ENCODE data around the gene MAPKAP1.

Gene MAPKAP1

DNA sequence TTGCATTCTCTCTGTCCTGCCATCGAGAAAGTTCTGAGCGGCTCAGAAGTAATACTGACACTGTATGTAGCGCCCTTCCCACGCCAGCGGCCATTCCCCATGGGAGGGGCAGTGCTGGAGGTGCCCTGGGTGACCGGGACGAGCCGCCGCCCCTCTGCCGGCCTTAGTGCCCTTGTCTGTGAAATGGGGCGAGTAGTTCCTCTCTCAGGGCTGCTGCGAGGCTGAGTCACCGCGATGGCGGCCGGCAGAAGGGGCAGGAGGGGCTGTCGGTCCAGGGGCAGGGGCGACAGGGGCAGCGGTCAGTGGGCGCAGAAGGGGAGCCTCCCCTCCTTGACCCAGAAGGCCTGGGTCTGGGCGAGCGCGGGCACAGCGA is 296.5 kb downstream of the MAPKAP1 start:
- H4K91ac ChIP-seq (ENCODE audit: low read depth, low read length), result no peak overlapping the region
- DNase-seq, result no peak
- H4K12ac ChIP-seq (ENCODE audit: low read depth, low read length), result no peak overlapping the region
- no peak overlapping the region for H2AK5ac ChIP-seq (ENCODE audit: low read length)
- H3K23ac ChIP-seq (ENCODE audit: low read length), result no peak overlapping the region
- H3K4ac ChIP-seq (ENCODE audit: low read depth, low read length), result no peak overlapping the region
- WGBS (ENCODE audit: extremely low coverage, insufficient coverage, insufficient read length), result no CpG with 5 or more reads among the region's 24 CpGs
- H3K79me1 ChIP-seq (ENCODE audit: low read length), result peaks cover 7% of the 10 kb centered on the region
- no peaks in the 10 kb centered on the region for H3K27me3 ChIP-seq (ENCODE audit: insufficient read depth, low read length)
- H2BK120ac ChIP-seq (ENCODE audit: insufficient read depth, low read length, poor library complexity), result no peak overlapping the region
- no peak overlapping the region for H2AFZ ChIP-seq (ENCODE audit: insufficient read depth, low read length, poor library complexity)
- H4K8ac ChIP-seq (ENCODE audit: low read depth, low read length), result no peak overlapping the region
- H3K9me3 ChIP-seq (ENCODE audit: insufficient read depth, low read depth, low read length), result peaks cover 3% of the 10 kb centered on the region
- no peak overlapping the region for H3K4me2 ChIP-seq (ENCODE audit: low read length)
- no peak overlapping the region for H3K9ac ChIP-seq (ENCODE audit: low read length)
- no peak overlapping the region for H3K18ac ChIP-seq (ENCODE audit: low read length)
- no peak overlapping the region for H3K14ac ChIP-seq (ENCODE audit: low read length)
- no peak overlapping the region for H3K4me3 ChIP-seq (ENCODE audit: low read depth, low read length)
- no peak overlapping the region for H2BK5ac ChIP-seq (ENCODE audit: low read depth, low read length, poor library complexity)
- H3K36me3 ChIP-seq (ENCODE audit: control insufficient read depth in 1 of 2, insufficient read depth in 2 of 2, low read length in 2 of 2), result no peaks in the 10 kb centered on the region
- peaks cover 7% of the 10 kb centered on the region for H3K79me2 ChIP-seq (ENCODE audit: control insufficient read depth, insufficient read depth, low read length, poor library complexity)
- H3K27ac ChIP-seq (ENCODE audit: low read depth, low read length), result no peak overlapping the region
- no peak overlapping the region for H2BK12ac ChIP-seq (ENCODE audit: low read length)
- H3K4me1 ChIP-seq (ENCODE audit: control insufficient read depth in 1 of 2, insufficient read depth in 2 of 2, low read length in 2 of 2), result peaks cover 0 to 3% of the 10 kb centered on the region in 2 experiments

DNA sequence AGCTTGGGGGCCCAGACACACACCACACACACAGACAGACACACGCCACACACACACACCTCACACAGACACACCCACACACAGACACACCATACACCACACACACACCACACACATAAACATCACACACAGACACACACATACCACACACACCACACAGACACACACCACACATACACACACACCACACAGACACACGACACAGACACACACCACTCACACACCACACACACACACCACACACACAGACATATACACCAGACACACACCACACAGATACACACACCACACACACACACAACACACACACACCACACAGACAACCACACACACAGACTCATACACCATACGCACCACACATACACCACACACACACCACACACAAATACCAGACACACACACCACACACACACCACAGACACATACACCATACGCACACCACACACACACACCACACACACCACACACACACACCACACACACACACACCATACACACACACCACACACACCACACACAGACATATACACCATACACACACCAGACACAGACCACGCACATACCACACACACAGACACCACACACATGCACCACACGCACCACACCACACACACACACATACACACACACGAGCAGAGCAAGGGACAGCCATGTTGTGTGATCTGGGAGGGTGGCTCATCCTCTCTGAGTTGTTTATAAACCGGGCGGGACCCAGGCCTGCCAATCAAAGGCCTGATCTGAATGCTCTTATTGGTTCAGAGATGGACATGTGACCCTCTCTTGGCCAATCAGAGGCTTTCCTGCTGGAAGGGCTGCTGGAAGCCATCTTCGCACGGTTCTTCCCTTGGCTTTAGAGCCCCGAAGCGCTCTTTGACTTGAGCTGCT is 297.1 kb downstream of the MAPKAP1 start:
- no peak overlapping the region for H3K27ac ChIP-seq (ENCODE audit: low read depth, low read length)
- H3K4ac ChIP-seq (ENCODE audit: low read depth, low read length), result no peak overlapping the region
- H3K27me3 ChIP-seq (ENCODE audit: insufficient read depth, low read length), result no peaks in the 10 kb centered on the region
- H3K4me3 ChIP-seq (ENCODE audit: low read depth, low read length), result no peak overlapping the region
- H3K14ac ChIP-seq (ENCODE audit: low read length), result no peak overlapping the region
- no peak overlapping the region for H2BK12ac ChIP-seq (ENCODE audit: low read length)
- H3K79me2 ChIP-seq (ENCODE audit: control insufficient read depth, insufficient read depth, low read length, poor library complexity), result peaks cover 7% of the 10 kb centered on the region
- H4K91ac ChIP-seq (ENCODE audit: low read depth, low read length), result no peak overlapping the region
- WGBS (ENCODE audit: extremely low coverage, insufficient coverage, insufficient read length), result 100% methylated on average over 1 of the region's 13 CpGs
- H2AFZ ChIP-seq (ENCODE audit: insufficient read depth, low read length, poor library complexity), result no peak overlapping the region
- no peak overlapping the region for H3K18ac ChIP-seq (ENCODE audit: low read length)
- H3K79me1 ChIP-seq (ENCODE audit: low read length), result peaks cover 7% of the 10 kb centered on the region
- H4K12ac ChIP-seq (ENCODE audit: low read depth, low read length), result no peak overlapping the region
- no peak overlapping the region for H3K9ac ChIP-seq (ENCODE audit: low read length)
- H4K8ac ChIP-seq (ENCODE audit: low read depth, low read length), result no peak overlapping the region
- peak; percentile 82 to 84 for DNase-seq
- H3K4me1 ChIP-seq (ENCODE audit: control insufficient read depth in 1 of 2, insufficient read depth in 2 of 2, low read length in 2 of 2), result peaks cover 0 to 3% of the 10 kb centered on the region in 2 experiments
- no peak overlapping the region for H2BK120ac ChIP-seq (ENCODE audit: insufficient read depth, low read length, poor library complexity)
- no peak overlapping the region for H3K4me2 ChIP-seq (ENCODE audit: low read length)
- H2BK5ac ChIP-seq (ENCODE audit: low read depth, low read length, poor library complexity), result no peak overlapping the region
- H3K36me3 ChIP-seq (ENCODE audit: control insufficient read depth in 1 of 2, insufficient read depth in 2 of 2, low read length in 2 of 2), result no peaks in the 10 kb centered on the region
- no peak overlapping the region for H2AK5ac ChIP-seq (ENCODE audit: low read length)
- no peak overlapping the region for H3K23ac ChIP-seq (ENCODE audit: low read length)
- peaks cover 3% of the 10 kb centered on the region for H3K9me3 ChIP-seq (ENCODE audit: insufficient read depth, low read depth, low read length)

- no peaks in the 10 kb centered on the region for H3K36me3 ChIP-seq (ENCODE audit: control insufficient read depth in 1 of 2, insufficient read depth in 2 of 2, low read length in 2 of 2)
- no peak overlapping the region for H3K14ac ChIP-seq (ENCODE audit: low read length)
- H4K8ac ChIP-seq (ENCODE audit: low read depth, low read length), result no peak overlapping the region
- no peak overlapping the region for H4K91ac ChIP-seq (ENCODE audit: low read depth, low read length)
- H3K27ac ChIP-seq (ENCODE audit: low read depth, low read length), result no peak overlapping the region
- no peak overlapping the region for H3K4ac ChIP-seq (ENCODE audit: low read depth, low read length)
- H2BK5ac ChIP-seq (ENCODE audit: low read depth, low read length, poor library complexity), result no peak overlapping the region
- no peak overlapping the region for H3K4me2 ChIP-seq (ENCODE audit: low read length)
- H3K79me2 ChIP-seq (ENCODE audit: control insufficient read depth, insufficient read depth, low read length, poor library complexity), result peaks cover 7% of the 10 kb centered on the region
- no peak overlapping the region for H3K18ac ChIP-seq (ENCODE audit: low read length)
- no peak overlapping the region for H4K12ac ChIP-seq (ENCODE audit: low read depth, low read length)
- H2AK5ac ChIP-seq (ENCODE audit: low read length), result no peak overlapping the region
- no peak overlapping the region for H3K4me3 ChIP-seq (ENCODE audit: low read depth, low read length)
- H3K9ac ChIP-seq (ENCODE audit: low read length), result no peak overlapping the region
- H2BK12ac ChIP-seq (ENCODE audit: low read length), result no peak overlapping the region
- WGBS (ENCODE audit: extremely low coverage, insufficient coverage, insufficient read length), result no CpG with 5 or more reads among the region's 20 CpGs
- H2BK120ac ChIP-seq (ENCODE audit: insufficient read depth, low read length, poor library complexity), result no peak overlapping the region
- H3K23ac ChIP-seq (ENCODE audit: low read length), result no peak overlapping the region
- no peak for DNase-seq
- H3K79me1 ChIP-seq (ENCODE audit: low read length), result peaks cover 7% of the 10 kb centered on the region
- H2AFZ ChIP-seq (ENCODE audit: insufficient read depth, low read length, poor library complexity), result no peak overlapping the region
- H3K9me3 ChIP-seq (ENCODE audit: insufficient read depth, low read depth, low read length), result peaks cover 3% of the 10 kb centered on the region
- H3K27me3 ChIP-seq (ENCODE audit: insufficient read depth, low read length), result no peaks in the 10 kb centered on the region
- peaks cover 0 to 3% of the 10 kb centered on the region in 2 experiments for H3K4me1 ChIP-seq (ENCODE audit: control insufficient read depth in 1 of 2, insufficient read depth in 2 of 2, low read length in 2 of 2)
These were observed 297.8 kb downstream of the MAPKAP1 start for GRCh38 chr9:125409217-125409636.

- peak overlapping the region; percentile 92 for H2AFZ ChIP-seq (ENCODE audit: insufficient read depth, low read length, poor library complexity)
- no peaks in the 10 kb centered on the region for H3K36me3 ChIP-seq (ENCODE audit: control insufficient read depth in 1 of 2, insufficient read depth in 2 of 2, low read length in 2 of 2)
- H4K12ac ChIP-seq (ENCODE audit: low read depth, low read length), result peak overlapping the region; percentile 95
- peak overlapping the region; percentile 93 for H3K18ac ChIP-seq (ENCODE audit: low read length)
- H3K9me3 ChIP-seq (ENCODE audit: insufficient read depth, low read depth, low read length), result peaks cover 3% of the 10 kb centered on the region
- H3K9ac ChIP-seq (ENCODE audit: low read length), result peak overlapping the region; percentile 49
- H2AK5ac ChIP-seq (ENCODE audit: low read length), result peak overlapping the region; percentile 50
- no peaks in the 10 kb centered on the region for H3K27me3 ChIP-seq (ENCODE audit: insufficient read depth, low read length)
- peak overlapping the region; percentile 96 for H4K8ac ChIP-seq (ENCODE audit: low read depth, low read length)
- peak overlapping the region; percentile 72 for H3K4me3 ChIP-seq (ENCODE audit: low read depth, low read length)
- H3K4me1 ChIP-seq (ENCODE audit: control insufficient read depth in 1 of 2, insufficient read depth in 2 of 2, low read length in 2 of 2), result peaks cover 0 to 3% of the 10 kb centered on the region in 2 experiments
- no peak overlapping the region for H3K27ac ChIP-seq (ENCODE audit: low read depth, low read length)
- peak overlapping the region; percentile 50 for H3K4ac ChIP-seq (ENCODE audit: low read depth, low read length)
- H2BK5ac ChIP-seq (ENCODE audit: low read depth, low read length, poor library complexity), result peak overlapping the region; percentile 3
- H3K79me2 ChIP-seq (ENCODE audit: control insufficient read depth, insufficient read depth, low read length, poor library complexity), result peaks cover 7% of the 10 kb centered on the region
- peak overlapping the region; percentile 86 for H2BK120ac ChIP-seq (ENCODE audit: insufficient read depth, low read length, poor library complexity)
- peak; percentile 38 to 79 for DNase-seq
- H2BK12ac ChIP-seq (ENCODE audit: low read length), result peak overlapping the region; percentile 60
- peaks cover 7% of the 10 kb centered on the region for H3K79me1 ChIP-seq (ENCODE audit: low read length)
- H3K23ac ChIP-seq (ENCODE audit: low read length), result no peak overlapping the region
- peak overlapping the region; percentile 85 for H3K14ac ChIP-seq (ENCODE audit: low read length)
- H3K4me2 ChIP-seq (ENCODE audit: low read length), result peak overlapping the region; percentile 79
- WGBS (ENCODE audit: extremely low coverage, insufficient coverage, insufficient read length), result no CpG with 5 or more reads among the region's 104 CpGs
- peak overlapping the region; percentile 87 for H4K91ac ChIP-seq (ENCODE audit: low read depth, low read length)
These were observed 298.8 kb downstream of the MAPKAP1 start for GRCh38 chr9:125407974-125408900.

Data from trophoblast cell (in vitro differentiated cells and primary cell).